Inflammatory macrophage treated with lipopolysaccharide for 4 hours (primary cell): ENCODE results near the gene HERC2.

Source experiments
- DNase-seq: peaks from one replicate; pipeline ENCODE4 v3.0.0-alpha.2; 2020

The HERC2 gene

DNA sequence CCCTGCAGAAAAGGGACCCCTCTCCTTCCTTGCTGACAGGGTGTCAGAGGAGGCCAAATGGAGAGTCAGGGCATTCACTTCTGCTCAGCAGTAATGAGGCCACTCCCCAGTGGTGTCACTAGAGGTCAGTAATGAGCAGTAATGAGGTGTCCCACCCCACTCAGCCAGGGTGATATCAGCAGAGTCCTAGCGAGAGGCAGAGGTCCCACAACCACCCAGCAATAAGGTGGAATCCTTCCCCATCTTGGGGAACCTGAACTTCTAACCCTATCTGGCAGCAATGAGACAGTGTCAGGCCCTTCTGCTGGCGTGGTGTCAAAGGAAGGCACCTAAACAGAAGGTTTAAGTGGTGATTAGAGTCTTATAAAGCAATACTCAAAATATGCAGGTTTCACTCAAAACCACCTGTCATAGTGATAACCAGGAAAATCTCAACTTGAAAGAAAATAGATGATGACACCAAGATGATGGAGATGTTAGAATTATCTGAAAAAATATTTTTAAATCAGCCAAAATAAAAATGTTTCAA lies 235.7 kb downstream of the HERC2 start:
- peak; percentile 56 for DNase-seq

DNA sequence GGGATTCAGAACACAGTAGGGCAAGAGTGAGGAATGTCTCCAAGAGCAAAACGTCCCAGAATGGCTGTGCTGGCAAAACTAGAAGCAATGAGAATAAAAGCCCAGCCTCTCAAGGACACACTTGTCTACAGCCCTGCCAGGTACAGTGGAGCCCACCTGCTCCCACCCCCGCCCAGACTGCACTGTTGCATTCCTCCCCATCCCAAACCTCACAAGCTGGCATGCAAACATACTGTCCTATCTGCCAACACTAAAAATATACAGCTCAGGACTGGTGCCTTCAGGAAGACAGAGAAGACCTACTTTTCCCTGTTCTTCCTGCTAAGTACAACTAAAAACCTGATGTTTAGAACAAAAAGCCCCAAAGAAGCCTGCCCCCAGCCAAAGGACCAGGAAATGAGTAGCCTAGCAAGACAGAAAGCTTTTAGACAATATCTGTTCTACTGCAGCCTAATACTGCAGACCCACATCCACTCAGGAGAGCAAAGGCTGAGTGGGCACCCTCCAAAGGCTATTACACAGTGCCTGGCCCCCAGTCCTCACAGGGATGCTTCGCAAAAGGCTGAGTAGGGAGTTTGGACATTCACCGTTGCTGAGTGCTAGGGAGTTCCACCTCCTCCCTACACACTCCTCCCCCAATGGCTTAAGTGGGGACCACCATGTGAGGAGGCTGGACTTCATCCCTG lies 236.3 kb downstream of the HERC2 start:
- no peak for DNase-seq

DNA sequence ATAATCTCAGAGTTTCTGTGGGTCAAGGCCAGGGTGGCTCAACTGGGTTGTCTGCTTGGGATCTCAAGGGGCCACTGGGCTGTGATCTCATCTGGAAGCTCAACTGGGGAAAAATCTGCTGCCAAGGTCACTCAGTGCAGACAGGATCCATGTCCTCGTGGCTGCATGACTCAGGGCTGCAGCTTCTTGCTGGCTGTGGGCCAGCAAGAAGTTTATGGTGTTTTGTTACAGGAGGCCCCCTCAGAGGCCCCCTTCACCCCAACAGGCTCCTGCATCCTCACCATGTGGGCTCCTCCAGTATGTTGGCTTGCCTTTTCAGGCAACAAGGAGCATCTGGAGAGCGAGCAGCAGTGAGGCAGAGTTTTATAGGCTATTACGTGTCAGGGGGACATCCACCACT lies 237.4 kb downstream of the HERC2 start:
- no peak for DNase-seq

DNA sequence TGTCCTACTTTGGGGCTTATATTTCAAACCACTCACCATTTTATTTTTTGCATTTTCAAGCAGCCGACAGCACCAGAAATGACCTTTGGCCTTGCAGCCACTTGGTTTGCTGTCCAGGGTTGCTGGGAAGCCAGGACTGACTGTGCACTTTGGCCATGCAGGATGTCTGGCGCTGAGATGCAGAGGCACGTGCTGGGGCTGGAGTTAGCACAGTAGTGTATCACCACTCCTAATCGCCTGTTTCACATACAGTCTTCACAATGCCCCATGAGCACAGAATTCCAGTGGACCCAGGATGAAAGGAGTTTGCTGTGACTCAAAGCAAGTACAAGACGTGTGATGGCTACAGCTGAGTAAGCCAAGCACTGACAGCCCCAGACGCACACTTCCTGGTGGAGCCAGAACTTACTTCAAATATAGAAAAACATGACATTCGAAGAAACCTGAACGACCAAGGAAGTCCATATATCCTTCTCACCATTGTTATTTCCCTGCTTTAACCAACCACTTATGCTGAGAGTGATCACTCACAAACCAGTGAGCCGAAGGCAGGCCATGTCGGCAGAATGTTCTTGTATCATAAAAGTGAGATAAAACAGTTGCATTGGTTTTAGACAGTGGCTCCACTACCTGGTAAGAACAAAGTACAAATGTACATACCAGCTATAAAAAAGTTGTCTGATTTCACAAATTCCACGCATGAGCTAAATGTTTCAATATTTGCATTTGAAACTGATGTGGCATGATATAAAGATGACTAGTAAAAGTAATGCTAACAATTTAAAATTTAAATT lies 238.9 kb downstream of the HERC2 start:
- DNase-seq: no peak

DNA sequence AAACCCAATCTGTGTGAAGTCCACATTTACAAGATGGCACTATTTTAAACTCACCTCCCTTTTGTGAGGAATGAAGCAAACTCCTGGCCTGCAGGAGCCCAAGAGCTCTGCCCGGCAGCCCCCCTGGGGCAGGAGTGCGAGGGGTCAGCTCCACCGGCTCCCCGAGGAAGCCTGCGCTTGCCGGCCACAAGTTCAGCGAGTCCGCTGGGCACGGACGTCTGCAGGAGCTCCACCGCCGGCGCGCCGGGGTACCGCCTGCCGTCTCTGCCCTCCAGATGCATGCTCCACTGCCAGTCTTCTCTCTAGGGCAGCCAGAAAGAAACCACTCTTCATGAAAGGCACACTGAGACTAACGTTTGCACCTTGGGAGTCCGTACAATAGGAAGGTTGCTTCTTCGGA lies 240.4 kb downstream of the HERC2 start:
- DNase-seq: no peak

DNA sequence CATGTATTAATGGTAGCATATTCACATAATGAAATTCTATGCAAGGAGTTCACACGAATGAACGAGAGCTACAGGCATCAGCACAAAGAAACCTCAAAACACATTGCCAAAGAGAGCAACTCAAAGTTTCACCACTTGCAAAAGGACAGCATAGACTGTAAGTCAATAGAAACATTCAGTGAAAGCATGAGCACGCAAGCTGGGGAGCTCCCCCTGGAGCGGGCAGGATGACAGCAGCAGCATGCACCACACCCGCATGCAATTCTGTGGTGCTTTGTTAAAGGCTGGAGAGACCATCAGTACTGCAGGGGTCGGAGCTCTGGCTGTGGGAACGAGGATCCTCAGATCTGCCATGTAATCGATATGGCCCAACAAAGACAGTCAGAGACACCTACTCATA lies 241.6 kb downstream of the HERC2 start:
- no peak for DNase-seq

DNA sequence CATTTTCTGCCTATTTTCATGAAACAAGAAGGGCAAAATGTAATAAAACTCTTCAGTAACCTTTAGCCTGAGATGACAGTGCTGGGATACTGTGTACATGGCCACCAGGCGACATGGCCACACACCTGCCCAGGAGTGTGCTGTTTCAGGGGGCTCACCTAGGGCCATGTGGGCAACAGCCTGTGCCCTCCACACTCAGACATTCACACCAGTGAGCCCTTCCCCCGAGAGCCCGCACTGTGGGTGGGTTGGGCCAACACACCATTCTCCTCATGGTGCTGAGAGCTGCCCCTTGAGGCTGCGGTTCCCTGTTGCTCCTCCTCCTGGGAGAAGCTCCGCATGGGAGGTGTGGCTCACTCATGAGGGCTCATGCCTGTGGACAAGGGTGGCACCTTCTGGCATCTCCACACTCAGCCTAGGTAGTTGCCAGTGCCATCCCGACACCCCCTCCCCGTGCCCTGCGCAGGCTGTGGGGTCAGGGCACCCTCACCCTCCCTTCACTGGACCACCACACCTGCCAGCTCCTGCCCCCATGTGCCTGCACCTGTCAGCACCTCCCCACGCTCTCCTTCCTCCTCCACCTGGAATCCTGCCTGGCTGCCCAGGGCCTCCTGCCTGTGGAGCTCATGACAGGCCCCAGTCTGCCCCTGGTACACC lies 242.5 kb downstream of the HERC2 start:
- DNase-seq: no peak

DNA sequence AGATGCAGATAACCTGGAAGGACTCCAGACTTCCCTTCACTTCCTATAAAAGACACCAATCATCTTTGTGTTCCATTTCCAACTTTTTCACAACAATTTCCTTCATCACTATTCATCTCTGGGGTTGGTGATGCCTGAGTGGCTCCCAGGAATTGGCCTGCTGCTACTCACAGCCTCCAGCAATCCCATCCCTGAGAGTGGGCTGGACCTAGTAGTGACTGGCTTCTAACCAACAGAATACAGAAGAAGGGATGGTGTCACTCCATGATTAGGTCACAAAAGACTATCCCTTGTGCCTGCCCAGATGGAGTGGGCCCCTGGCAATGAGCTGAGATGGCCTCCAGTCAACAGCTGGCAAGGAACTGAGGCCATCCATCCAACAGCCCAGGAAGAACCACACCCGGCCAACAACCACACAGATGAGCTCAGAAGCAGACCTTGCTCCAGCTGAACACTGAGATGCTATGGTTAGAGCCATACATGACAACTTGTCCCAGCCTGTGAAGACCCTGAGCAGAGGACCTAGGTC lies 243.7 kb downstream of the HERC2 start:
- DNase-seq: no peak

DNA sequence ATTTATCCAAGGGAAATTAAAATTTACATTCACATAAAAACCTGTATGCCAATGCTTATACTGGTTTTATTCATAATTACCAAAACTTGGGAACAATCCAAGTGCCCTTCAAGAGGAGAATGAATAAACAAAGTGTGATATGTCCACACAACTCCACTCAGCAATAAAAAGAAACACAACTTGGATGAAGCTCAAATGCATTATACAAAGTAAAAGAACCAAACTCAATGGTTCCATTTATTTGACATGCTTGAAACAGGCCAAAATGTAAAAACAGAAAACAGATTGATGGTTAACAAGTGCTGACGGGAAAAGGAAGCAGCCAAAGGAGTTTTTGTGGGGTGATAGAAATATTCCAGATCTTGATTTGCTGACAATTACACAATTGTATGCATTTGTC lies 246.4 kb downstream of the HERC2 start:
- DNase-seq: no peak

DNA sequence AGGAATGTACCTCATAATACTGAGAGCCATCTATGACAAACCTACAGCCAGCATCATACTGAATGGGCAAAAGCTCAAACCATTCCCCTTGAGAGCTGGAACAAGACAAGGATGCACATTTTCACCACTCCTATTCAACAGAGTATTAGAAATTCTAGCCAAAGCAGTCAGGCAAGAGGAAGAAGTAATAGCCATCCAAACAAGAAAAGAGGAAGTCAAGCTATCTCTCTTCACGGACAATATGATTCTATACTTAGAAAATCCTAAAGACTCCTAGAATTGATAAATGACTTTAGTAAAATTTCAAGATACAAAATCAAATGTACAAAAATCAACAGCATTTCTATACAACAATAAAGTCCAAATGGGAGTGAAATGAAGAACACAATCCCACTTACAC lies 253.0 kb downstream of the HERC2 start:
- no peak for DNase-seq

DNA sequence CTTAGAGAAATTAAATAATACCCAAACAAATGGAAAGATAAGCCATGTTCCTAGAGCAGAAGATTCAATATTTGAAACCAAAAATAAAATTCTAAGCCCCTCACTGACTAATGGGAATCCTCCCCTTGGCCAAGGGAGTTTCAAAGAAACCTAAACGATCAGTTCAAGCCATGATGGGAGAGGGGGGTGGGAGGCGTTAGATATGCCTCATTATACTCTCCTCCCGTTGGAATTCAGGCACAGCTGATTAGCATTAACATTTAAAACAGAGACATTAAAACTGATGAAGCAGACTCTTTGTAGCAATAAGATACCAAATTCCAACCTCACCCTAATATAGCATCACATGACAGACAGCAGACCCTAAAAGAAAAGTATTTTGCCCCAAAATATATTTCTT lies 255.7 kb downstream of the HERC2 start:
- DNase-seq: no peak
